ENCODE data around the gene SNED1.
A peak's percentile ranks its signal among the peaks of the same experiment; 100 is the strongest.

Gene SNED1

DNA sequence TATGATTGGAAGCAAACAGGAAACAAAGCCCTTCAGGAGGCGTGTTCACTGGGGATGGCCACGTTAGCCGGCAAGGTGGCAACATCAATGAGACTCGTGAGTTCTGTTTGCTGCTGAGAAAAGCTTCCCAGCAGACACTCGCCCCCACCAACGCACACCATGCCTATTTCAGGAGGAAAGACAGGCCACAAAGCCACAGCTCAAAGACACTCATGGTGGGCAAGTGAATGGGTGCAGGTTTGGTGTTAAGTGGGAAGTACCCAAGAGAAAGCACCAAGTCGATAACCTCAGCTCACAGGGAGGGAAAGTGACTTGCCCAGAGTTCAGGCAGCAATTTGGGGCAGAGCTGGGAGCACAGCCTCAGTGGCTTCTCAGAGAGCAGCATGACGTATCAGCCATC is 114.2 kb downstream of the SNED1 start:
- DNase-seq: no peak

DNA sequence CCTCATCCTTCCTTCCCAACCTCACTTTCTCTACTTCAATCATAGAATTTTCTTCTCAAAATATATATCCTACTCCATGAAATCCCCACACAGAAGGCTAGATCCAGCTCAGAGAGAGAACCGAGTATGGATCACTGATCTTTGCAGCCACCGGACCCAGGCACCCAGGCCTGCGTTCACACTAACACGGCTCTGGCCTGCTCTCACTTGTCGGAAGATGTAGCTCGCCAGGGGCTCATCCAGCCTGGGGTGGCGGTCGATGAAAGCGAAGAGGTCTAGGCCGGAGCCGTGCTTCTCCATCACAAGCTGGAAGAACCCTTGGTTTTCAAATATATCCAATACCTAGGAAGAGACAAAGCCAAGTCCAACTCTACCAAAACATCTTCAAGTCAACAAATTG is 116.4 kb downstream of the SNED1 start:
- DNase-seq: no peak

DNA sequence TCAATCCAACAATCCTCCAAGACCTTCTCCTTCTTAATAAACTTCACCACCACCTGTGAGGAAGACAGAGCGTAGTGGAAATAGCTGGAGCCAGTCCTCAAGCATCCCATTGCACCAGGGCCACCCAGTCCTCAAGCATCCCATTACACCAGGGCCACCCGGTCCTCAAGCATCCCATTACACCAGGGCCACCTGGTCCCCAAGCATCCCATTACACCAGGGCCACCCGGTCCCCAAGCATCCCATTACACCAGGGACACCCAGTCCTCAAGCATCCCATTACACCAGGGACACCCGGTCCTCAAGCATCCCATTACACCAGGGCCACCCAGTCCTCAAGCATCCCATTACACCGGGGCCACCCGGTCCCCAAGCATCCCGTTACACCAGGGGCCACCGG is 116.9 kb downstream of the SNED1 start:
- DNase-seq: no peak

- DNase-seq: no peak
Measured at GRCh38 chr2:241116606-241117560, 118.5 kb downstream of the SNED1 start.

- DNase-seq: no peak
Measured at GRCh38 chr2:241118737-241119505, 120.5 kb downstream of the SNED1 start.

DNA sequence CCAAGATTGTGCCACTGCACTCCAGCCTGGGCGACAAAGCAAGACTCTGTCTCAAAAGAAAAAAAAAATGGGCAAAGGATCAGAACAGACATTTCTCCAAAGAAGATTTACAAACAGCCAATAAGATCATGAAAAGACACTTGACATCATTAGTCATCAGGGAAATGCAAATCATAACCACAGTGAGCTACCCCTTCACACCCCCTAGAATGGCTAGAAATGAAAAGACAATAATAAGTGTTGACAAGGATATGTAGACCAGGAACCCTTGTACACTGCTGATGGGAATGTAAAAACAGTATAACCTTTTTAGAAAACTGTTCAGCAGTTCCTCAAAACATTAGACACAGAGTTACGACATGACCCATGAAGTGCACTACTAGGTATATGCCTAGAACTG is 122.0 kb downstream of the SNED1 start:
- DNase-seq: no peak

DNA sequence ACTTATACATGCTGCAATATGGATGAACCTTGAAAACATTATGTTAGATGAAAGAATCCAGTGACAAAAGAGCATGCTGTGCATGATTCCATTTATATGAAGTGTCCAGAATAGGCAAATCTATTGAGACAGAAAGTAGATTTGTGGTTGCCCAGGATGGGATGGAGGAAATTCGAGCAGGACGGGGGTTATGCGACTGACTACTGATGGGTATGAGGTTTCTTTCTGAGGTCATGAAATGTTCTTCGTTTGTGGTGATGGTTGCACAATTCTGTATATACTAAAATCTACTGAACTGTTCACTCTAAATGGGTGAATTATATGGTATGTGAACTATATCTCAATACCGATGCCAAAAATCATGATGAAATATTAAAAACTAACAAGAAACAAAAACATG is 122.6 kb downstream of the SNED1 start:
- no peak for DNase-seq

GRCh38 chr2:241122376-241123002 is 124.1 kb downstream of the SNED1 start:
- DNase-seq: no peak

DNA sequence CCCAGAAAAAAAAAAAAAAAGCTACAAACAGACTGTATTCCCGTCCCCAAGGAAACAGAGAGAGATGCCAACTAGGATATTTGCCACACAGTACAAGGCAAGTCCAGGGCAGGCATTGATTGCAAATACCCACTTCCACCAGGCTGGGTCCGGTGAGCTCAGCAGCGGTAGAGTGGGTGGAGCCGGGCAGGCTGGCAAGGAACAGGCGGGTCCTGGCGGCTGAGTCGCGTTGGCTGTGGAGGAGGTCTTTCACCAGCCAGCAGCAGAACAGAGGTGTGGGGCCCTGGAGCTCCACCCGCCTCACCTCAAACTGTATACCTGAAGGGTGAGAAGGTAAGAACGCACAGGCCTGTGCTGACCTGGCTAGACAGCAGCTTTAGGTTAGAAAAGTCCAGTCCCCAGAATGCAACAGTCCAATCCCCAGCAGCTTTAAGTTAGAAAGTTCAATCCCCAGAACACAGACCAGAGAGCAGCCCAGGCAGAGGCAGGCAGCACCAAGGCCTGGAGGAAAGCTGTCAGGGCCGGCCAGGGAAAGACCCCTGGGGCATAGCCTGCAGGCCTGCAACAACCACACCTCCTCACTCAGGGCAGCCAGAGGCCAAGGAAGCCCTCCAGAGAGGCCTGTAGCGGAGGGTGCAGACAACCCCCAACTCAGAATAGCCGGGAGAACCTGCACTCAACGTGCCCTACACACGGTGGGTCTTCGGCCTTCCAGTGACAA is 125.6 kb downstream of the SNED1 start:
- peak; percentile 48 for DNase-seq

DNA sequence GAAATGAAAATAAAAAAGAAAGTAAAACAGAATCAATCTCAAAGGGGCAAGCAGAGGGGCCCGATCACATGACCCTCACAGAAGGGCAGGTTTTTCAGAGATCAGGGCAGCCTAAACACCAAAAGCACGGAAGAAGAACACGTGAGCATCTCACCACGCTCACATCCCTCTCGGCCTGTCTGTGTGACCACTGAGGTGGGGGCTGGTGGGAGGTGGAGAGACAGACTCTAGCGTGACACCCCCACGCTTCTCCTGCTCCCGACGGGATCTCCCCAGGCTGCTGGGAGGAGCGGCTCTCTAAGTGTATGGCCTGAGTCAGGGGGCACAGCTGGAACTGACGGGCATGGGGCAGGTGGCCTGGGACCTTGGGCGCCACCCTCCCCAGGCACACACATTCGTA is 127.2 kb downstream of the SNED1 start:
- no peak for DNase-seq

DNA sequence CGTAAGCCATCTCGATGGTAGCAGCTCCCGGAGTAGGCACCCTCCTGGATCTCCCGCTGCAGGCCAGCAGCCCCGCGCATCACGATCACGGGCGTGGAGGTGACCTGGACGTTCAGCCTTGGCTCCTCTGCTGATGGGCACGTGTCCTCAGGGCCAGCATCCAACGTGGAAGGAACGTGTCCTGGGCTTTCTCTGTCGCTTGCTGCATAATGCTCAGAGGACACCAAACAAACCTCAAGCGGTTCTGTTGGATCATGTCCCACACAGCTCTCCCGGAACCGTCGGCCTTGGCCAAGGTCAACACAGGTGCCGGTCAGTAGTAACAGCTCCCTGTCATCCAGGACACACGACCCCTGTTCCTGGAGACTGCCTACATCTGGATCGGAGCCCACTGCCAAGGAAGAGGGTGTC is 127.8 kb downstream of the SNED1 start:
- DNase-seq: no peak

DNA sequence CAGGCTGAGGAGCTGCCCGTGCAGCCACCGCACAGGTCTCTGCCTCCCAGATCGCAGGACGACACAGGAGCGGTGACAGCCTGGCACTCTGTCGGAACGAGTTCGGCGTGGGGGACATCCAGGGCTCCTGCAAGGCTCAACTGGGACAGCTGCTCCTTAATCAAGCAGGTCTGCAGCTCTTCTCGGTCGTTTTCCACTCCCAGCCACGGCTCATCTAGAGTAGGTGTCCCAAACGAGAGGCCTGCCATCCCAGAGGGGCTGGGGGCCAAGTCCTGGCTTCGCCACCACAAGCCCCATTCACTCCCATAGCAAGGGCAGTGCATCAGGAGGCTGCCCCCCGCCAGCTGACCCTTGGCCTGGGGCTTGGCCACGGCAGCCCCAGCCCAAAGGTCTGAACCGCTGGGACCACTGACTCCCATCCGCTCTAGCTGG is 128.4 kb downstream of the SNED1 start:
- DNase-seq: no peak

- no peak for DNase-seq
Measured at GRCh38 chr2:241128266-241128665, 129.8 kb downstream of the SNED1 start.

DNA sequence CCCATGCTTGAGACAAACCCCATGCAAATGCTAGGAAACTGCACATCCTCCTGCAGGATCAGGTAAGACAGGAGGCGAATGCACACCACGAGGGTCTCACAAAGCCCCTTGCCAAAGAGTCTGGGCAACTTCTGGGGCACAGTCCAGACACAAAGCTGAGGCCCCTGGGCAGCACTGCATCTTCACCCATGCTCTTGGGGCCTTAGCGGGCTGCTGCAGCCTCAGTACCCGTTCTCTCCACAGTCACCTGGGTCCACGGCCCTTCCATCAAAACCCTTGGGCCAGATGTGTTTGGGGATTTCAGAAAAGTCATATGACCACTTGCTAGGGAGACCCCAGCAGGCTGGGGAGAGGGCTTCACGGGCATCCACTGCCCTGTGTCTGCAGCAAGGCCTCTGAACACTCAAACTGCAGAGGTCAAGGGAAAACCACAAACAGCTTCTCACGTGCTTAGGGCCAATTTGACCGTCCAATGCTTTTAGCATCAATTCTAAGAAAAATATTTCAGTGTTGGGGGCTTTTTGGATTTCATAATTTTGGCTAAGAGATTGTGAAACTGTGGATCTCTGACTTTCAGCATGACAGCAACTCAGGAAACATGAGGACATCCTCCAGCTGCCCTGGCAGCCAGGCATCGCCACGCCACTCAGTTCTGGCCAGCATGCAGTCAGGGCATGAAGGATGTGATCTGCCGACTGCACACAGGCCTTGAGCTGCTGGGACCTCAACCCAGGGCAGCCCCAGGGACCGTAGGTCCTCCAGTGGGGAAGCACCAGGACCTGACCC is 130.9 kb downstream of the SNED1 start:
- DNase-seq: no peak

- no peak for DNase-seq
Measured at GRCh38 chr2:241130316-241130715, 131.9 kb downstream of the SNED1 start.

GRCh38 chr2:241131531-241131930 is 133.1 kb downstream of the SNED1 start:
- DNase-seq: no peak

DNA sequence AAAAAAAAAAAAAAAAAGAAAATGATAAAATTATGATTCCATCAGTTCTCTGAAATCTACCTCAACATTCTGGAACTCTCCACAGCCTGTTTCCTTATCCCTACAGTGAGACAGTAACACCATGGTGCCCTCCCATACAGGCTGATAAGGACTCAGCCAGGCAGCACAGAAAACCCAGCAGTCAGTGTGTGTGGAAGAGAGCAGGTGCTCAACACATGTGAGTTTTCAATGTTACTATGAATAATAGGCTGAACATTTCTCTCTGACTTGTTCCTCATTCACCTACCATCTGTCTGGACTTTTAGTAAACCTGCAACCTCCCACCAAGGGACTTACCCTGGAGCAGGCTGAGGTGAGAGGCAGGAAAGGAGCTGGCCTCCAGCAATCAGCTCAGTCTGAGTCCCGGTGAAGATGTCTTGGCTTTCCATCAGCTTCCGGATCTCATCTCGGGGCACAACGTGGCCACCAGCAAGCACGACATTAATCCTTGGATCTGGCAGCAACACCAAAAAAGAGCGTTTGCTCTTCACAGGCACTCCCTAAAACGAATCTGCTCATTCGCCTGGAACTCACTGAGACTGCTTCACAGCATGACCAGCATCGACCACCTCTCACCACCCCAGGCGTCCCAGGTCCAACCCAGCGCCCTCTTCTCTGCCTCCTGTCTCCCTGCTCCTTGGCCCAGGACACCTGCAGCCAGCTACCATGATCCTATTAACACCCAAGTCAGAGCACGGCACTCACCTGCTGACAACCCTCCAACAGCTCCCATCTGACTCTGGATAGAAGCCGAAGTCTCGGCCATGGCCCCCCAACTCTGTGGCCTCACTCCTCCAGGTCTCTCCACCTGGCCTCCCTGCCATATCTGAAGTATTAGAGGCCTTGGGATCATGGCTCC is 134.4 kb downstream of the SNED1 start:
- no peak for DNase-seq

GRCh38 chr2:241133436-241133820 is 135.0 kb downstream of the SNED1 start:
- no peak for DNase-seq

DNA sequence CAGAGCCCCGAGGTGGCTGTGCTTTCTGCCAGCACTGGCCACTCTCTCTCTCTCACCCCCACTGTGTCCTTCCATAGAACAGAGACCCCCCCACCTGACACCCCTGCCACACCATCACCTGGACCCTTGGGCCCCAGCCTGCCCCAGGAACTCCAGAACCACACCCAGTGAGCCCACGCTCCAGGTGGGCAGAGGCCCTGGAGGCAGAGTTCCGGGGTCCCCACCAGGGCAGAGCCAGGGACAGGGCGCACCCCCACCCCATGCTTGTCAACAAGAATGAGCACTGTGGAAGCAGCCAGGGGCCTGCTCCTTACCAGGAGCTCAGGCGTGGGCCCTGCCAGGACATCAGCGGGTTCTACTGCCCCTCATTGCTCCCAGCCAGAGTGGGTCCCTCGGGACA is 136.3 kb downstream of the SNED1 start:
- DNase-seq: no peak

GRCh38 chr2:241135737-241136136 is 137.3 kb downstream of the SNED1 start:
- DNase-seq: no peak

DNA sequence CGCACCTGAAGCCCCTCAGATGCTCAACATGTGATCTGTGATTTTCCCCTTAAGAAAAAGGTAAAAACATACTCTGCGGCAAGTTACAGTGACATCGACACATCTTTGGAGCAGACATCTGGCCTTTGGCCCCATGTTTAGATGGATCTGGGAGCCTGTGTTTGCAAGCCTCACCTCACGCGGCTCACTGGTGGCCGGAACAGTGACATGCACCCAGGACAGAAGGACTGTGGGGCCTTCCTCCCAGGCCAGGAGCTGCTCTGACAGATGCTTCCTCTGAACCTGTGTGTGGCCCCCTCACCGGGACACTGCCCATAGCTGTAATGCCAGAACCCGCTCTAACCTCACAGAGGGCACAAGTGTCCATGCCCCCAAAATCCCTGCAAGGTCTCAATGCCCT is 137.8 kb downstream of the SNED1 start:
- DNase-seq: no peak
